ENCODE data around the gene SKAP2.

The SKAP2 gene

DNA sequence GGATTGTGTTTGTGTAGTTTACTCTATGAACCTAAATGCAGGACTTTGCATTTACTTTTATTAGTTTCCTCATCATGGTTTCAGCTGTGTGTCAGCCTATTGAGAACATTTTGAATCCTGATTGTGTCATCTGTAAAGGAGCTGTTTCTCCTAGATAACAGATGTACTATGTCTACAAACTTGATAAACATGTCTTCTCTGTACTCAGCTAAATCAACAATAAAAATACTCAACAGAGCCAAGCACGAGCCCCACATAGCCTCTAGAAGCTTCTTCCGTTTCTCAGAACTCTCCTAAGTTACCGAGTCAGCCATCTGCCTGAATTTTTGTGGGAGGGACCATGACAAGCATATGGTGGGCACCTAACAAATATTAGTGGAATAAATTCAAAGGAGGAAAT, 234.7 kb downstream of the SKAP2 start:
- Histone ChIP-seq H3K4me3 (ENCODE audit: low read depth in 1 of 2, low read length in 2 of 2) (no peak overlapping the region), H3K27me3 (ENCODE audit: control insufficient read depth in 1 of 2, insufficient read depth in 2 of 2, low read length in 2 of 2) (no peaks in the 10 kb centered on the region), H3K9ac (ENCODE audit: low read length) (no peak overlapping the region), H3K36me3 (ENCODE audit: insufficient read depth, low read length) (no peaks in the 10 kb centered on the region), H3K4me1 (ENCODE audit: insufficient read depth, low read length) (no peaks in the 10 kb centered on the region), H3K27ac (ENCODE audit: low read depth, low read length) (no peak overlapping the region), H3K9me3 (ENCODE audit: low read length) (no peaks in the 10 kb centered on the region)

DNA sequence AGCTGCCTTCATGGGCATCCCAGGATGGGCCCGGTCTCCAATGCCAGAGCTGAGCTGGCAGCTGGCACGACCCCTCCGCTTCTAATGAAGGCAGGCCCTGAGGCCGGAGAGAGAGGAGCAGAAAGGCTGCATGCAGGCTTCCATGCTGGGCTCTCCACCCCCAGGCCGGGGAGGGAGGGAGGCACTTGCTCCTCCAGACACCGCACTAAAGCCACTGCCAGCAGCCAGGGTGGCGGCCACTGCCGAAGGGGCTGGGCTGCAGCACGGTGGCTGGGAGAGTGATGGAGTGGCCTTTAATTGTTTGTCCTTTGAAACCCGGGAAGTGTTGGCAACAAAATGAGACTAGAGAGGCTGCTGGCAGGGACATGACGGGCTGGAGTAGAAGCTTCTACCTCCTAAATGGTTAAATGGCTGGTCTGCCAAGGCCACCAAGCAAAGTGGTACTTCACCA, 236.5 kb downstream of the SKAP2 start:
- no peaks in the 10 kb centered on the region for H3K27me3 ChIP-seq (ENCODE audit: control insufficient read depth in 1 of 2, insufficient read depth in 2 of 2, low read length in 2 of 2)
- H3K4me1 ChIP-seq (ENCODE audit: insufficient read depth, low read length) = no peaks in the 10 kb centered on the region
- H3K4me3 ChIP-seq (ENCODE audit: low read depth in 1 of 2, low read length in 2 of 2) = no peak overlapping the region
- no peaks in the 10 kb centered on the region for H3K36me3 ChIP-seq (ENCODE audit: insufficient read depth, low read length)
- no peaks in the 10 kb centered on the region for H3K9me3 ChIP-seq (ENCODE audit: low read length)
- H3K27ac ChIP-seq (ENCODE audit: low read depth, low read length) = no peak overlapping the region
- H3K9ac ChIP-seq (ENCODE audit: low read length) = no peak overlapping the region

DNA sequence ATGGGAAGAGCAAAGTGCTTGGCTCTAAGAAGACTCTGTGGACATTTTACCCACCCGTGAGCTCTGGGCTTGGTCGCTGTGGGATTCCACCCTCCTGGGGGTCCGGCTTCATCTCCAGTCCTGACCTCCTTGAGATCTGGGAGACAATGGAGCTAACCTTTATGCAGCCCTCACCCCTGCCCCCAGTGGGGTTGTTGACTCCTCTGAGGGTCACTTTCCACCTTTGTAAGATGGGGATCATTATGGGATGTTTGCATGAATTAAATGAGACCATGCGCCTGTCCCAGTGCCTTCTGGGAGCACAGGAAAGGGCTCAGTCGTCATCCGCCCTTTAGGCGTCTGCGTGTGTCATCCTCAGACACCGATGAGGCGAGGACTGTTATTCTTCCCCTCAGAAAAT, 237.2 kb downstream of the SKAP2 start:
- Histone ChIP-seq H3K4me3 (ENCODE audit: low read depth in 1 of 2, low read length in 2 of 2) (no peak overlapping the region), H3K9ac (ENCODE audit: low read length) (no peak overlapping the region), H3K27ac (ENCODE audit: low read depth, low read length) (no peak overlapping the region), H3K36me3 (ENCODE audit: insufficient read depth, low read length) (no peaks in the 10 kb centered on the region), H3K9me3 (ENCODE audit: low read length) (no peaks in the 10 kb centered on the region), H3K4me1 (ENCODE audit: insufficient read depth, low read length) (no peaks in the 10 kb centered on the region), H3K27me3 (ENCODE audit: control insufficient read depth in 1 of 2, insufficient read depth in 2 of 2, low read length in 2 of 2) (no peaks in the 10 kb centered on the region)

DNA sequence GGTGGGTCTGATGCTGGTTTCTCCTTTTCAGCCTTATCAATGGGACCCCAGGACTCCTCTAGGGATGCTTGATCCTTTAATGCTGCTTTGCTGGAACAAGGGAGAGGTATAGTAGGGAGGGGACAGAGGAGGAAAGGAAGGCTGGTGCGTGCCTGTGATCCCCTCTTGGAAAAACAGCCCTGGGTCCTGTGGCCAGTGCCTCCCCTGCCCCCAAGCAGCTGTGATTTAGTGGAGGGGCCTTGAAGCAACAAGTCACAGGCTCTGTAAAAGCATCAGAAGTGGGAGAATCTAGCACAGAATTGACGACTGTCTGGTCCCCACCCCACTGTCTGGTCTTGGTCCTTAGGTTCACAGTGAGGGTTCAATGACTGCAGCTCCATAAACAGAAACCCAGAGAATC, 237.7 kb downstream of the SKAP2 start:
- H3K9me3 ChIP-seq (ENCODE audit: low read length) = no peaks in the 10 kb centered on the region
- H3K36me3 ChIP-seq (ENCODE audit: insufficient read depth, low read length) = no peaks in the 10 kb centered on the region
- no peak overlapping the region for H3K4me3 ChIP-seq (ENCODE audit: low read depth in 1 of 2, low read length in 2 of 2)
- H3K27ac ChIP-seq (ENCODE audit: low read depth, low read length) = no peak overlapping the region
- no peak overlapping the region for H3K9ac ChIP-seq (ENCODE audit: low read length)
- H3K4me1 ChIP-seq (ENCODE audit: insufficient read depth, low read length) = no peaks in the 10 kb centered on the region
- no peaks in the 10 kb centered on the region for H3K27me3 ChIP-seq (ENCODE audit: control insufficient read depth in 1 of 2, insufficient read depth in 2 of 2, low read length in 2 of 2)

DNA sequence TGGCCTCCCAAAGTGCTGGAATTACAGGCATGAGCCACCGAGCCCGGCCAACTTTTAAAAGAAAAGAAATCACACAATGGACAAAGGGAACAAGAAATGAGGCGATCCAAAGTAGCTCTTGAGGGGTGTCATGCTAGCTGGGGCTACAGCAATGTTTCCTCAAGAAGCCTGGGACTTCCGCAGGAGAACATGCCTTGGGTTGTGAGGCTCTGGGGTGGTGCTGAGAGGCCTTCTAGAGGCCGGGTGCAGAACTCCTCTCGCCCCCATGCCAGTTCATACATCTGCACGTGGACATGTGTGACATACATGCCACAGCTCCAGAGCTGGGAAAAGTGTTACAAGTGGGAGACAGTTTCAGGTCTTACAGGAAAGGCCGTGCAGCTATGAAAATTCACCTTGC, 238.2 kb downstream of the SKAP2 start:
- H3K27me3 ChIP-seq (ENCODE audit: control insufficient read depth in 1 of 2, insufficient read depth in 2 of 2, low read length in 2 of 2) = no peaks in the 10 kb centered on the region
- no peak overlapping the region for H3K4me3 ChIP-seq (ENCODE audit: low read depth in 1 of 2, low read length in 2 of 2)
- H3K4me1 ChIP-seq (ENCODE audit: insufficient read depth, low read length) = no peaks in the 10 kb centered on the region
- no peaks in the 10 kb centered on the region for H3K36me3 ChIP-seq (ENCODE audit: insufficient read depth, low read length)
- no peaks in the 10 kb centered on the region for H3K9me3 ChIP-seq (ENCODE audit: low read length)
- no peak overlapping the region for H3K9ac ChIP-seq (ENCODE audit: low read length)
- H3K27ac ChIP-seq (ENCODE audit: low read depth, low read length) = no peak overlapping the region

DNA sequence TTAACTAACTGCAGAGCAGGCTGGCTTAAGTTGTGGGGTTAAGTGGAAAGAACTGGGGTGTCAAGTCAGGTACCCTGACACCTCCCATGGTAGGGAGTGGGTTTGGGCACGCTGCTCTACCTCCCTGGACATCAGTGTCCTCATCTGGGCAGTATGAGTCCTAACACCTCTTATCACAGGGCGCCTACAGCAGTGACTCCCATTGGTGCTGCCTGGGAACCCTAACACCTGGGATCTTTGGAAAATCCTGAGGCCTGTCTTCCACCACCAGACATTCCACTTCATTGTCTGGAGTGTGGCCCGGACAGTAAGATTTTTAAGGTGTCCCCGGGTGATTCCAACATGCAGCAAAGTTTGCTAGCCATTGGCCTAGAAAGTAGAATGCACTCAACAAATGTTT, 239.1 kb downstream of the SKAP2 start:
- no peak overlapping the region for H3K4me3 ChIP-seq (ENCODE audit: low read depth in 1 of 2, low read length in 2 of 2)
- H3K4me1 ChIP-seq (ENCODE audit: insufficient read depth, low read length) = no peaks in the 10 kb centered on the region
- H3K36me3 ChIP-seq (ENCODE audit: insufficient read depth, low read length) = no peaks in the 10 kb centered on the region
- H3K9me3 ChIP-seq (ENCODE audit: low read length) = no peaks in the 10 kb centered on the region
- no peaks in the 10 kb centered on the region for H3K27me3 ChIP-seq (ENCODE audit: control insufficient read depth in 1 of 2, insufficient read depth in 2 of 2, low read length in 2 of 2)
- H3K9ac ChIP-seq (ENCODE audit: low read length) = no peak overlapping the region
- H3K27ac ChIP-seq (ENCODE audit: low read depth, low read length) = no peak overlapping the region

DNA sequence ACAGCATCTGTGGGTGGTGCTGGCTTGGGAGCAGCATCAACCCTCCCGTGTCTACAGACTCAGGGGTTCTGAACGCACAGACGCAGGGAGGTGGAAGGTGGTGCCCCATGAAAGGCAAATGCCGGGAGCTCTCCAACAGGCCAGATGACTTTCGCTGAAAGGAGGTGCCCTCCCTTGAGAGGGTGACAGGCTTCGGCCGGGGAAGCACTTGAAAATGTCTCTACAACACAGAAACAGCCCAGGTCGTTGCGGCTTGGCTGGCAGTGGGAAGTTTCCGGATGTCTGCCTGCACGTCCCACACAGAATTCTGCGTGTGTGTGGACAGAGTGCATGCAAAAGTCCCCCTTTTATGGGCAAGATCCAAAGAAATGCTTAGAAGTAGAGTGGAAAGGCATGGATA, 239.6 kb downstream of the SKAP2 start:
- no peak overlapping the region for H3K9ac ChIP-seq (ENCODE audit: low read length)
- no peaks in the 10 kb centered on the region for H3K4me1 ChIP-seq (ENCODE audit: insufficient read depth, low read length)
- H3K36me3 ChIP-seq (ENCODE audit: insufficient read depth, low read length) = no peaks in the 10 kb centered on the region
- no peak overlapping the region for H3K27ac ChIP-seq (ENCODE audit: low read depth, low read length)
- no peaks in the 10 kb centered on the region for H3K9me3 ChIP-seq (ENCODE audit: low read length)
- H3K27me3 ChIP-seq (ENCODE audit: control insufficient read depth in 1 of 2, insufficient read depth in 2 of 2, low read length in 2 of 2) = no peaks in the 10 kb centered on the region
- H3K4me3 ChIP-seq (ENCODE audit: low read depth in 1 of 2, low read length in 2 of 2) = no peak overlapping the region

DNA sequence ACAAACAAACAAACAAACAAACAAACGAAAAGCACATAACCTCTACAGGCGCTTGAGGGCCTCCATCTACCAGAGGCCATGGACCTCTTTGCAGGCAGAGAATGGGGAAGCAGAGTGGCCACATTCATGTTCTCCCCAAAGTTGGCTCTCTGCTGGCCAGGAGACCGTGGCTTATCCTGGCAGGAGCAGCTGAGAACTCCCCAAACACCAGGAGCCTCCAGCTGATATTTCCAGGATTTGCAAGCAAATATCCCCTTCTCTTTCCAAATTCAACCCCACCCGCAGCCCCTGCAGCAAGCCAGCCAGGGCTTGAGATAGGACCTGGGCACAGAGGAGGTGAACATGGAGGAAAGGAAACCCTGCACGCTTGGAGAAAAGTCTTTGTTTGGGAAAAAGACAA, 240.0 kb downstream of the SKAP2 start:
- no peaks in the 10 kb centered on the region for H3K27me3 ChIP-seq (ENCODE audit: control insufficient read depth in 1 of 2, insufficient read depth in 2 of 2, low read length in 2 of 2)
- H3K36me3 ChIP-seq (ENCODE audit: insufficient read depth, low read length) = no peaks in the 10 kb centered on the region
- H3K4me3 ChIP-seq (ENCODE audit: low read depth in 1 of 2, low read length in 2 of 2) = no peak overlapping the region
- H3K9me3 ChIP-seq (ENCODE audit: low read length) = no peaks in the 10 kb centered on the region
- no peak overlapping the region for H3K9ac ChIP-seq (ENCODE audit: low read length)
- H3K27ac ChIP-seq (ENCODE audit: low read depth, low read length) = no peak overlapping the region
- no peaks in the 10 kb centered on the region for H3K4me1 ChIP-seq (ENCODE audit: insufficient read depth, low read length)

DNA sequence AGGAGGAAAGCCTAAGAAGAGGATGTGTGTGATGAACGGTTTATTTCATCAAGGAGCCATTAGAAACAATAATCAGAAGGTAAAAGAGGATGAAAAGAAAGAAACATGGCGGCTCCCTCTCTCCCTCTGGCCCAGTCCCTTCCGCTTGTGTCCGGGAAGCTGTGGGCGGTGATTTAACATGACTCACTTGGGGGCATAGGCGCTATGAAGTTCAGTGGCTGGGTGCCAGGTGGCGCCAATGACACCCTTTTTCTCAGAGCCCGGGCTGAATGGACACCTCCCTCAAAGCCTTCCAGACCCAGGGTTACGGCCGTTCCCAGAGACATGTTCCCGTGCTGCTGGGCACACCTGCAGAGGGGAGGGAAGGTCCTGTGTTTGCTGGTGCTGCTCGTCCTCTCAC, 244.0 kb downstream of the SKAP2 start:
- H3K9me3 ChIP-seq (ENCODE audit: low read length) = no peaks in the 10 kb centered on the region
- H3K27me3 ChIP-seq (ENCODE audit: control insufficient read depth in 1 of 2, insufficient read depth in 2 of 2, low read length in 2 of 2) = no peaks in the 10 kb centered on the region
- no peaks in the 10 kb centered on the region for H3K36me3 ChIP-seq (ENCODE audit: insufficient read depth, low read length)
- no peaks in the 10 kb centered on the region for H3K4me1 ChIP-seq (ENCODE audit: insufficient read depth, low read length)
- no peak overlapping the region for H3K9ac ChIP-seq (ENCODE audit: low read length)
- H3K4me3 ChIP-seq (ENCODE audit: low read depth in 1 of 2, low read length in 2 of 2) = no peak overlapping the region
- no peak overlapping the region for H3K27ac ChIP-seq (ENCODE audit: low read depth, low read length)

DNA sequence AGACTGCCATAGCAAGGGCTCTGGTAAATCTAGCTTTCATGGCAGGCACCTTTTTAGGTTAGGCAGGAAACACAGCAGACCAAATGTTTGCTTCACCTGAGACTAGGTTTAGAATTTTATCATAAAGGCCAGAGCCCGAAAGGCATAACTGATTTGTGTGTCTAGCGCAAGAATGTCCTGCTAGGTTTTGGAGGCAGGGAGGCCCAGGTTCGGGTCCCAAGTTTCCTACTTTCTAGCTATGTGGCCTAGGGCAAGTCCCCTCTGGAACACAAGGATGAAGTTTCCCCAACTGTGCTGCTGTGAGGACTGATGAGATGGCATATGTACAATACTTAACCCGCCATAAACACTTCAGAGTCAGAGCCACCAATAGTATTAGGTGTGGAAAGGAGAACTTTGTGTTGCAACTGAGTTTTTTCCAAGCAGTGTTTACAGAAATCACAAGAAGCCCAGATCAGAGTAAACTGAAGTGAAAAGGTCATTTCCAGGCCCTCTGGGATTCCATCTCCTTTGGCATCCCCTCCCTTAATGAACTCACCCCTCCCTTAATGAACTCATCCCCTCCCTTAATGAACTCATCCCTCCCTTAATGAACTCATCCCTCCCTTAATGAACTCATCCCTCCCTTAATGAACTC, 244.9 kb downstream of the SKAP2 start:
- no peak overlapping the region for H3K9ac ChIP-seq (ENCODE audit: low read length)
- no peak overlapping the region for H3K4me3 ChIP-seq (ENCODE audit: low read depth in 1 of 2, low read length in 2 of 2)
- no peaks in the 10 kb centered on the region for H3K27me3 ChIP-seq (ENCODE audit: control insufficient read depth in 1 of 2, insufficient read depth in 2 of 2, low read length in 2 of 2)
- no peaks in the 10 kb centered on the region for H3K4me1 ChIP-seq (ENCODE audit: insufficient read depth, low read length)
- H3K27ac ChIP-seq (ENCODE audit: low read depth, low read length) = no peak overlapping the region
- no peaks in the 10 kb centered on the region for H3K9me3 ChIP-seq (ENCODE audit: low read length)
- no peaks in the 10 kb centered on the region for H3K36me3 ChIP-seq (ENCODE audit: insufficient read depth, low read length)

DNA sequence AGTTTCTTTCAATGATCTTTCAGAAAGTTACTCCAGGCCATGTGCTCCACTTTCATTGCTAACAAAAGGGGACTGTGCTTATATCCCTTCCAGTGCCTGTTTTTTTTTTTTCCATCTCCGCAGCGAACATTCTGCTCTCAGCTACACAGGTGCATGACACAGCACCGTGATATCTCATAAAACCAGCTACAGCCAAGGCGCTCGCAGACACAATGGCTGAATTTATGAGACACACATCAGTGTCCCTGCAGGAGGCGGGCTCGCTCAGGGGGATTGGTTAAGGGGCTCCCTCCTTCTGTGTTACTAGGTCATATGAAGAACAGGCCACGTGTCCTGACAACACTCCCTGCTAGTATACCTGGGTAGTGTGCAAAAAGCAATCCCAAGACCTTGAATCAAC, 245.5 kb downstream of the SKAP2 start:
- H3K4me1 ChIP-seq (ENCODE audit: insufficient read depth, low read length) = no peaks in the 10 kb centered on the region
- no peaks in the 10 kb centered on the region for H3K36me3 ChIP-seq (ENCODE audit: insufficient read depth, low read length)
- H3K27me3 ChIP-seq (ENCODE audit: control insufficient read depth in 1 of 2, insufficient read depth in 2 of 2, low read length in 2 of 2) = no peaks in the 10 kb centered on the region
- H3K27ac ChIP-seq (ENCODE audit: low read depth, low read length) = no peak overlapping the region
- no peak overlapping the region for H3K9ac ChIP-seq (ENCODE audit: low read length)
- H3K4me3 ChIP-seq (ENCODE audit: low read depth in 1 of 2, low read length in 2 of 2) = no peak overlapping the region
- H3K9me3 ChIP-seq (ENCODE audit: low read length) = no peaks in the 10 kb centered on the region

DNA sequence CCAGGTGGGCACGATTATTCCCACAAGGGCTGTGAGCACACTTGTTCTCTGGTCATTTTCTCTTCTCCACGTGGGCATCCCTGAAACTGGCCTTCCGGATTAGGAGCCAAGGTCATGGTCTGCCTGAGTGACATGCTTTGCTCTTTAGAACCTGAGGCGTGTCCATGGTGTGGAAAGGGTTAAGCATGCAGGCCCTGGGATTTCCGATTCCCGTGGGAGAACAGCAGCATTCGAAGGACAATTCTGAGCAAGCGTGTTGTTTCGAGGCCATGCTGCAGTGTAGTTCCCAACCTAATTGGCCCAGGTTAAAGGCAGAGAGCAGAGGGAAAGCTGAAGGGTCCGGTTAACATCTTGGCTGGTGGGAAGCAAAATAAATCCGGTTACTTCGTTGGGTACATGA, 245.9 kb downstream of the SKAP2 start:
- Histone ChIP-seq H3K4me1 (ENCODE audit: insufficient read depth, low read length) (no peaks in the 10 kb centered on the region), H3K36me3 (ENCODE audit: insufficient read depth, low read length) (no peaks in the 10 kb centered on the region), H3K27me3 (ENCODE audit: control insufficient read depth in 1 of 2, insufficient read depth in 2 of 2, low read length in 2 of 2) (no peaks in the 10 kb centered on the region), H3K9ac (ENCODE audit: low read length) (no peak overlapping the region), H3K27ac (ENCODE audit: low read depth, low read length) (no peak overlapping the region), H3K9me3 (ENCODE audit: low read length) (no peaks in the 10 kb centered on the region), H3K4me3 (ENCODE audit: low read depth in 1 of 2, low read length in 2 of 2) (no peak overlapping the region)

All from muscle layer of colon (tissue), 2 donors.